NB4 (cell line): ENCODE data around the gene SGMS1.

Source experiments
- CTCF ChIP-seq: IDR thresholded peaks from one replicate; pipeline ENCODE4 v1.5.1; 2012; ENCODE audit warnings: low read depth, low read length
- MAX ChIP-seq: IDR thresholded peaks from 2 replicates; pipeline ENCODE4 v1.6.1; 2011; ENCODE audit warnings: low read depth, low read length
- MYC ChIP-seq: IDR thresholded peaks from 2 replicates; pipeline ENCODE4 v1.6.1; 2011; ENCODE audit warnings: low read depth, low read length
- POLR2A ChIP-seq: IDR thresholded peaks from 2 replicates; pipeline ENCODE4 v1.6.1; 2011; ENCODE audit warnings: mild to moderate bottlenecking; ENCODE audit not compliant: insufficient read length; ENCODE audit errors: extremely low read depth

DNA sequence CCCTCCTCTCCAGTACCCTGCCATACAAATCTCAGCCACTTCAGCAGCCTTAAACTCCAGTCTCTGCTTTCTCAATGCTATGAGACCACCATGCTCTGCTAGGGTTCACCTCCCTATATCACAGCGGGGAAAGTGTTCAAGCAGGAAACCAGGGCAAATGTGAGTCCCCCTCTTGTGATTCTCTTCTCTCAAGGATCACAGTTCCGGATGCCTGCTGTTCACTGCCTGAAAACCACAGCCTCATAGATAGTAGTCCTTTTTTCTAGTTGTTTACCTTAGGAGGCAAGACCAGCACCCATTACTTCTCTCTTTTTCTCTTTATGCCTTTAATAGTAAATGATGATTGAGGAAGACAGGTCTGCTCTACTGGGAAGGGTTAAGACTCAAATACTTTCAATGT is 100.8 kb downstream of the SGMS1 start:
- no peak for TF ChIP-seq POLR2A
- no peak for TF ChIP-seq CTCF
- no peak for TF ChIP-seq MAX
- no peak for TF ChIP-seq MYC
